WTC11 (cell line): ENCODE results near the gene LRP1. TPM values are rescaled to one million over a fixed set of nuclear protein-coding genes. Genes with fewer than 3 reads are reported as not detected.
A peak's percentile ranks its signal among the peaks of the same experiment; 100 is the strongest.

ENCODE experiments used
- ATAC-seq: fragments of 200-7000 bp; cut with Tn5 transposase; 2 replicates; pipeline ENCODE4 v1.10.0; 2021; ENCODE audit warnings: mild to moderate bottlenecking, moderate library complexity
- CTCF ChIA-PET: fragments of 300-600 bp; sonication (Branson Sonifier 250); formaldehyde crosslinking; loops from one replicate; lab custom pipeline; 2021; ENCODE audit warnings: antibody characterized with exemption; lab: Charles Lee
- POLR2A ChIA-PET: fragments of 350-600 bp; sonication (Branson Sonifier 250); formaldehyde crosslinking; loops from one replicate; lab custom pipeline; 2021; ENCODE audit warnings: antibody characterized with exemption; lab: Charles Lee
- DNase-seq: peaks from one replicate; pipeline ENCODE4 v3.0.0; 2021; ENCODE audit warnings: low spot score
- H3K27ac Mint-ChIP-seq: 2 replicates; pipeline ENCODE4 v1.8.0; 2021; ENCODE audit warnings: mixed read lengths
- H3K27me3 Mint-ChIP-seq: 2 replicates; pipeline ENCODE4 v1.8.0; 2021; ENCODE audit warnings: low read depth, mild to moderate bottlenecking, moderate library complexity, mixed read lengths
- H3K36me3 Mint-ChIP-seq: 2 replicates; pipeline ENCODE4 v1.8.0; 2021; ENCODE audit warnings: mixed read lengths
- H3K4me1 Mint-ChIP-seq: 2 replicates; pipeline ENCODE4 v1.8.0; 2022; ENCODE audit warnings: mixed read lengths
- H3K4me3 Mint-ChIP-seq: 2 replicates; pipeline ENCODE4 v1.8.0; 2021; ENCODE audit warnings: mild to moderate bottlenecking, moderate library complexity, mixed read lengths
- H3K9me3 Mint-ChIP-seq: 2 replicates; pipeline ENCODE4 v1.8.0; 2021; ENCODE audit warnings: mixed read lengths
- ATF3 ChIP-seq: sonication (generic); formaldehyde crosslinking; conservative IDR thresholded peaks from 2 replicates; pipeline ENCODE4 v1.8.1; 2022; ENCODE audit warnings: mild to moderate bottlenecking, missing genetic modification reagents
- ATF6 ChIP-seq: sonication (generic); formaldehyde crosslinking; IDR thresholded peaks from 2 replicates; pipeline ENCODE4 v1.8.1; 2023; ENCODE audit warnings: mild to moderate bottlenecking, missing genetic modification reagents
- EMX1 ChIP-seq: fragments of 250-450 bp; sonication (Bioruptor Pico); IDR thresholded peaks from 2 replicates; pipeline ENCODE4 v1.8.0; 2021; ENCODE audit warnings: mild to moderate bottlenecking
- ERG ChIP-seq: fragments of 250-450 bp; sonication (Bioruptor Pico); IDR thresholded peaks from 2 replicates; pipeline ENCODE4 v1.8.0; 2021; ENCODE audit warnings: mild to moderate bottlenecking
- ESRRA ChIP-seq: sonication (generic); formaldehyde crosslinking; IDR thresholded peaks from 2 replicates; pipeline ENCODE4 v1.8.1; 2022; ENCODE audit warnings: mild to moderate bottlenecking, missing genetic modification reagents, borderline replicate concordance
- GRHL2 ChIP-seq: fragments of 250-450 bp; sonication (Bioruptor Pico); IDR thresholded peaks from 2 replicates; pipeline ENCODE4 v1.8.0; 2022; ENCODE audit warnings: mild to moderate bottlenecking, moderate library complexity; ENCODE audit not compliant: insufficient replicate concordance, severe bottlenecking
- IRF1 ChIP-seq: sonication (generic); formaldehyde crosslinking; IDR thresholded peaks from 2 replicates; pipeline ENCODE4 v1.8.0; 2023; ENCODE audit warnings: missing genetic modification reagents
- NFE2L1 ChIP-seq: sonication (generic); formaldehyde crosslinking; IDR thresholded peaks from 2 replicates; pipeline ENCODE4 v1.8.1; 2023; ENCODE audit warnings: missing genetic modification reagents
- NR1H2 ChIP-seq: sonication (generic); formaldehyde crosslinking; IDR thresholded peaks from 2 replicates; pipeline ENCODE4 v1.9.0; 2021; ENCODE audit warnings: mild to moderate bottlenecking, moderate library complexity, missing genetic modification reagents
- PREB ChIP-seq: sonication (generic); formaldehyde crosslinking; IDR thresholded peaks from 2 replicates; pipeline ENCODE4 v1.8.1; 2022; ENCODE audit warnings: mild to moderate bottlenecking, missing genetic modification reagents, moderate library complexity, borderline replicate concordance
- RELA ChIP-seq: sonication (generic); formaldehyde crosslinking; IDR thresholded peaks from 2 replicates; pipeline ENCODE4 v1.8.1; 2022; ENCODE audit warnings: missing genetic modification reagents, mild to moderate bottlenecking, borderline replicate concordance
- STAT6 ChIP-seq: sonication (generic); formaldehyde crosslinking; conservative IDR thresholded peaks from 2 replicates; pipeline ENCODE4 v1.8.1; 2023; ENCODE audit warnings: mild to moderate bottlenecking, low read depth, missing genetic modification reagents, moderate library complexity
- ZNF138 ChIP-seq: sonication (generic); formaldehyde crosslinking; conservative IDR thresholded peaks from 2 replicates; pipeline ENCODE4 v1.8.1; 2022; ENCODE audit warnings: mild to moderate bottlenecking, moderate library complexity, missing genetic modification reagents
- ZNF232 ChIP-seq: sonication (generic); formaldehyde crosslinking; IDR thresholded peaks from 2 replicates; pipeline ENCODE4 v1.8.0; 2022; ENCODE audit warnings: mild to moderate bottlenecking, missing genetic modification reagents
- ZNF512 ChIP-seq: sonication (generic); formaldehyde crosslinking; IDR thresholded peaks from 2 replicates; pipeline ENCODE4 v1.8.1; 2022; ENCODE audit warnings: missing genetic modification reagents, borderline replicate concordance
- total RNA-seq: library from RNA; stranded (reverse); gene quantifications from 3 replicates; pipeline ENCODE4 v1.2.3, GENCODE V29; 2021

Gene LRP1
- total RNA-seq, 1 experiment from 2014 or later = 120 TPM

- POLR2A ChIA-PET = interaction anchor here (0.7 to 9.7 kb wide), 8 partner anchors 12 to 220 kb away, joined by 3 to 97 read pairs (median 6); partner anchors contain the start of genes INHBE, NXPH4 and SHMT2
- H3K4me1 Mint-ChIP-seq = peaks cover 62% of the 10 kb centered on the region
- H3K9me3 Mint-ChIP-seq = no peaks in the 10 kb centered on the region
- DNase-seq = no peak
- H3K27ac Mint-ChIP-seq = no peak overlapping the region
- H3K4me3 Mint-ChIP-seq = peak overlapping the region; percentile 84
- H3K36me3 Mint-ChIP-seq = no peaks in the 10 kb centered on the region
- peaks cover 70% of the 10 kb centered on the region for H3K27me3 Mint-ChIP-seq
- CTCF ChIA-PET = interaction anchor here (0.7 to 18.5 kb wide), 39 partner anchors 9 to 606 kb away, joined by 3 to 660 read pairs (median 8); partner anchors contain the start of genes GLI1, INHBC, INHBE and LRP1
- no peak for ATAC-seq
- TF ChIP-seq ESRRA (CRISPR knock-in tag) (no peak), ERG (CRISPR knock-in tag) (no peak), EMX1 (no peak), ATF3 (CRISPR knock-in tag) (no peak), IRF1 (CRISPR knock-in tag) (no peak), GRHL2 (CRISPR knock-in tag) (no peak), ZNF512 (CRISPR knock-in tag) (no peak), STAT6 (no peak), ATF6 (CRISPR knock-in tag) (no peak), NFE2L1 (CRISPR knock-in tag) (no peak), PREB (CRISPR knock-in tag) (no peak), ZNF232 (CRISPR knock-in tag) (no peak), RELA (CRISPR knock-in tag) (no peak), NR1H2 (CRISPR knock-in tag) (no peak), ZNF138 (CRISPR knock-in tag) (no peak)
These were observed 114.0 kb downstream of the LRP1 start for GRCh38 chr12:57242329-57242690.
